Measurements from ENCODE around the gene UNKL.

The UNKL gene

DNA sequence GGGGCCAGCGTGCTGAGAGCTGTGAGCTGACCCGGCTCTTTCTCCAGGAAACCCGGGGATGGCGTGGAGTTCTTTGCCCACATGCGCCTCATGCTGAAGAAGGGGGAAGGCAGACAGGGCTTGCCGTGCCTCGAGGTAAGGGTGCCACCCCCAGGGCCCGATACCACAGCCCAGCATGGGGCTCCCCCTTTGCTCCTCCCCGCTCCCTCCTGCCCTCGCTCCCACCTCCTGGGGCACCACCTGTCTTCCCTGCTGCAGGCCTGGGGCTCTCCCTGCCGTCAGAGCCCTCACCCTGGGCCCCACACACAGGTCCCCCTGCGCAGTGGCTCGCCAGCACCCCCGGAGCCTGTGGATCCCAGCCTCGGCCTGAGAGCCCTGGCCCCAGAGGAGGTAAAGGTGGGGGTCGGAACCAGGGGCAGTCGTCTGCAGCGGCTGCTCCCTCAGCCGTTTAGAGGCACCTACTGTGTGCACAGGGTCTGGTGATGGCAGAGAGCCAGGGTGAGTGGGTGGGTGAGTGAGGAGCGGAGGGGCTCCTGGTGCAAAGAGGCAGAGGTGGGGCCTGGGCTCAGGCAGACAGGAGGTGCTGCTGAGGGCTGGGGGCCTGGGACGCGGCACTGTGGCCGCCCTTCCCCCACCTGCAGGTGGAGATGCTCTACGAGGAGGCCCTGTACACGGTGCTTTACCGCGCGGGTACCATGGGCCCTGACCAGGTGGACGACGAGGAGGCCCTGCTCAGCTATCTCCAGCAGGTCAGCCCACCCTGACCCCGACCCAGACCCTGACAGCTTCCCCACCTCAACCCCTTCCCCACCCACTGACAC lies 75.4 kb downstream of the UNKL start:
- H3K4me3 ChIP-seq (ENCODE audit: low read depth, low read length): no peak overlapping the region
- TF ChIP-seq, protein P1, sequence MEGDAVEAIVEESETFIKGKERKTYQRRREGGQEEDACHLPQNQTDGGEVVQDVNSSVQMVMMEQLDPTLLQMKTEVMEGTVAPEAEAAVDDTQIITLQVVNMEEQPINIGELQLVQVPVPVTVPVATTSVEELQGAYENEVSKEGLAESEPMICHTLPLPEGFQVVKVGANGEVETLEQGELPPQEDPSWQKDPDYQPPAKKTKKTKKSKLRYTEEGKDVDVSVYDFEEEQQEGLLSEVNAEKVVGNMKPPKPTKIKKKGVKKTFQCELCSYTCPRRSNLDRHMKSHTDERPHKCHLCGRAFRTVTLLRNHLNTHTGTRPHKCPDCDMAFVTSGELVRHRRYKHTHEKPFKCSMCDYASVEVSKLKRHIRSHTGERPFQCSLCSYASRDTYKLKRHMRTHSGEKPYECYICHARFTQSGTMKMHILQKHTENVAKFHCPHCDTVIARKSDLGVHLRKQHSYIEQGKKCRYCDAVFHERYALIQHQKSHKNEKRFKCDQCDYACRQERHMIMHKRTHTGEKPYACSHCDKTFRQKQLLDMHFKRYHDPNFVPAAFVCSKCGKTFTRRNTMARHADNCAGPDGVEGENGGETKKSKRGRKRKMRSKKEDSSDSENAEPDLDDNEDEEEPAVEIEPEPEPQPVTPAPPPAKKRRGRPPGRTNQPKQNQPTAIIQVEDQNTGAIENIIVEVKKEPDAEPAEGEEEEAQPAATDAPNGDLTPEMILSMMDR (IDR thresholded peaks at IDR 0.05; ENCODE audit: insufficient read depth, low read length, missing control alignments): no peak
- ChIA-PET POLR2A (no interaction called here), CTCF (no interaction called here)
- no peak for DNase-seq (ENCODE audit: low read depth, low spot score)

DNA sequence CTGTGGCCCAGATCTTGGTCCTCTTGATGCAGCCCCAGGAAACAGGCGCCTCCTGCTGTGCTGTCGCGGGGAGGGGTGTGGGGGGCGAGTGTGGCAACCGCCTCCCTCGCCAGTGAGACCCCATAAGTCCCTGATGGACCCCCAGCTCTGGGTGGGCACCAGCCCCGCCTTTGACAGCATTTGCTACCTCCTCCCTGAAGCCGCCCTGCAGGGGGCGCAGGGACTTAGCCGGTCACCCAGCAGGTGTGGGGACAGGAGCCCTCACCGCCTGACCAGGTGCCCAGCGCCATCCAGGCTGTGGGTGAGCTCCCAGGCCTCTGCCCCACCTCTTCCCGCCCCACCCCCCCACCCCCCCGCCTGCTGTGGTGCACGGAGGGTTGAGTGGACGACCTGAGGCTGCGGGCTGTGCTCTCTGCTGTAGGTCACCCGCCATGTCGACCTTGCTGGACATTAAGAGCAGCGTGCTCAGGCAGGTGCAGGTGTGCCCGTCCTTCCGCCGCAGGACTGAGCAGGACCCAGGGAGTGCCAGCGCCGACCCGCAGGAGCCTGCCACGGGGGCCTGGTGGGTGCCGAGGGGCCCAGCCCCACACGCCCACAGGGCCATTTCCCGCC lies 76.3 kb downstream of the UNKL start:
- ChIA-PET POLR2A (no interaction called here), CTCF (no interaction called here)
- no peak overlapping the region for H3K4me3 ChIP-seq (ENCODE audit: low read depth, low read length)
- TF ChIP-seq, protein P1 (IDR thresholded peaks at IDR 0.05; ENCODE audit: insufficient read depth, low read length, missing control alignments): peak; percentile 30
- no peak for DNase-seq (ENCODE audit: low read depth, low spot score)

DNA sequence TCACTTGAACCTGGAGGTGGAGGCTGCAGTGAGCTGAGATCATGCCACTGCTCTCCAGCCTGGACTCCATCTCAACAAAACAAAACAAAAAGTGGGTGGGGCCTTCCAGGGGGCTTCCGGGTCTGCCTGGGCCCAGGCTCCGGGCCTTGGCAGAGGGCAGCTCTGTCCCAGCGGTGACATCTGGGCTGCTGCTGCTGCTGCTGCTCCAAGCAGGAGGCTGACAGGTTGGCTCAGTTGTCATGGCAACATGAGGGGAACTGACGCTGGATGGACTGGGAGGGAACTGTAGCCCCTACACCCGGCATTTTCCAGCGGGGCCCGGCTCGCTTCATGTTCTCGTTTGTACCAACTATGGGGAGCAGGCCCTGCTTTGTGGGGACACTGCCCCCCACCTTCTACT lies 77.0 kb downstream of the UNKL start:
- H3K4me3 ChIP-seq (ENCODE audit: low read depth, low read length): no peak overlapping the region
- TF ChIP-seq, protein P1 (IDR thresholded peaks at IDR 0.05; ENCODE audit: insufficient read depth, low read length, missing control alignments): no peak
- ChIA-PET POLR2A (no interaction called here), CTCF (interaction anchor here (0.6 to 0.8 kb wide), 2 partner anchors 8 to 14 kb away, joined by 3 read pairs; no protein-coding TSS in a partner anchor)
- DNase-seq (ENCODE audit: low read depth, low spot score): no peak

DNA sequence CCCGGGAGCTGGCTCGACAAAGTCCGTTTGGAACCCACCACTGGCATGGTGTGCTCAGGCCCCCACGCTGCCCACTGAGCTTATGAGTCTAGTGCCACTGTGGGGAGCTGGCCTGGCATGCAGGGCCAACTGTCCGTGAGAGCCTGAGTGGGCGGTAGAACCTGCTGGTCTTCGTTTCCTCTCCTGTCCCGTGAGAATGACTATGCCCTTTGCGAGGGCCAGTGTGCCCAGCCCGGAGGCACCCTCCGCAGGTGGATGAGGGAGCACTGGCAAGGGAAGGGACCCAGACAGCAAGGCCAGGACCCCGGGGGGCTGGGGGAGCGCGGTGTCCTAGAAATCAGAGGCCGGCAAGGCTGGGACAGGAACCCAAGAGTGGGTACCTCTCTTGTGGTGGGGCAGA lies 77.9 kb downstream of the UNKL start:
- no peak for DNase-seq (ENCODE audit: low read depth, low spot score)
- H3K4me3 ChIP-seq (ENCODE audit: low read depth, low read length): no peak overlapping the region
- ChIA-PET POLR2A (no interaction called here), CTCF (no interaction called here)
- TF ChIP-seq, protein P1 (IDR thresholded peaks at IDR 0.05; ENCODE audit: insufficient read depth, low read length, missing control alignments): no peak

DNA sequence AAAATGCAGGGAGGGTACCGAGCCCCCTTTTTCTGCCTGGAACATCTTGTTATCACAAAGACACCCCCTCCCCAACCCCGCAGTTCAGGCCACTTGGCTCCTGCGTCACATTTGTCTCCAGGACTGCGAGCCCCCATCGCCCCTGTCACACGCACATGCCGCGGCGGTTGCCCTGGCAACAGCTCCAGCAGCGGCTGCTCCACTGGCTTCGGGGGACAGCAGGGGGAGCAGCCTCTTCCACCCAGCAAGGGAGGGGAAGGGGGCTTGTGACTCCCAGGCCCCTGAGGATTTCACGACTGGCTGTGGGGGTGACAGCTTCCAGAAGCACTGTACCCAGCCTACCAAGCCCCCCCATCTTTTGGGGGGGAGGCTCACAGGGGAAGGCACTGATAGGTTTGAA lies 78.5 kb downstream of the UNKL start:
- no peak overlapping the region for H3K4me3 ChIP-seq (ENCODE audit: low read depth, low read length)
- ChIA-PET POLR2A (no interaction called here), CTCF (interaction anchor here (0.9 kb wide), 1 partner anchor 35 kb away, joined by 3 read pairs; no protein-coding TSS in a partner anchor)
- TF ChIP-seq, protein P1 (IDR thresholded peaks at IDR 0.05; ENCODE audit: insufficient read depth, low read length, missing control alignments): no peak
- DNase-seq (ENCODE audit: low read depth, low spot score): no peak

DNA sequence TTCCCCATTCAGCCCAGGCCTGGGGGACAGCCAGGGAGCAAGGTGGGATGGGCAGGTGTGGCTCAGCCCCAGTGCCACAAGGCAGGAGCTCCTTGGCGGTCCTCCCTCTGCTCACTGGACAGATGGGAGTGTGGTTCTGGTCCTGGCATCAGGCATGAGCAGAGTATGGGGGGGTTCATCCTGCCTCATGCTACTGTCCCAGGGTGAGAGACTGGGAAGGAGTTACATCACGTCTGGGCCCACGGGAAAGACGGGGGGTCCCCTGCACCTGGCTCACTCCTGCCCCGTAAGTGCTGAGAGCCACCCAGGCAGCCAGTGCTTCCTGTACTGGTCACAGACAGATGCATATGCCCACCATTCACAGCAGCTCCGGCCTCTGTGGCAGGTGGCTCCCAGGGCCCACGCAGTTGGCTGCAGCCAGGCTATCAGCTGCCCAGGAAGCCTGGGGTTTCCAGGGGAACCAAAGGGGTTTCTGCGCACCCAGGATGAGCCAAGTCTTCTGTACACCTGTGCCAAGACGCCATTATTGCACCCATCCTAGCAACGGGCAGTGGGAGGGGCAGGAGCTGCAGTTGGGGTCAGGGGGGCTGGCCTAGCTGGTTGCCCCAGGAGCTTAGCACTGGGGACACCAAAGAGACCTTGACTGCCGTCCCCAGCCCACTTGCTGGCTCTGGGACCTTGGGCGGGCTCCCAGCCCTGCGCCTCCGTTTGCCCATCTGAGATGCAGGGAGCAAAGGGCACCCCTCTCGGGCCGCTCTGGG lies 79.1 kb downstream of the UNKL start:
- DNase-seq (ENCODE audit: low read depth, low spot score): no peak
- CTCF ChIA-PET: interaction anchor here (0.9 kb wide), 1 partner anchor 35 kb away, joined by 3 read pairs; no protein-coding TSS in a partner anchor
- POLR2A ChIA-PET: interaction anchor here (0.6 to 0.8 kb wide), 2 partner anchors 9 to 411 kb away, joined by 3 read pairs; no protein-coding TSS in a partner anchor
- TF ChIP-seq, protein P1 (IDR thresholded peaks at IDR 0.05; ENCODE audit: insufficient read depth, low read length, missing control alignments): no peak
- H3K4me3 ChIP-seq (ENCODE audit: low read depth, low read length): no peak overlapping the region
